HepG2 (cell line): ENCODE results near the gene CEP128. TPM values are rescaled to one million over a fixed set of nuclear protein-coding genes. Genes with fewer than 3 reads are reported as not detected.

Experiments
- ATAC-seq: fragments of 200-7000 bp; cut with Tn5 transposase; 3 replicates; pipeline ENCODE4 v1.9.1; 2020; ENCODE audit warnings: mild to moderate bottlenecking, moderate library complexity
- BruUV-seq: library from RNA; stranded (reverse); fragments of 400-500 nt; replicated peaks from 2 replicates; lab custom pipeline; 2021; lab: Mats Ljungman, UMichigan
- CTCF ChIA-PET: fragments of 300-600 bp; formaldehyde crosslinking; extraction: SDS; loops from one replicate; lab custom pipeline; 2021; ENCODE audit warnings: low total read pairs, inconsistent platforms, low intra/inter-chr PET ratio; lab: Yijun Ruan, JAX
- POLR2A ChIA-PET: fragments of 350-600 bp; sonication (Branson Sonifier 250); formaldehyde crosslinking; loops from one replicate; lab custom pipeline; 2020; ENCODE audit warnings: antibody characterized with exemption, inconsistent platforms; lab: Yijun Ruan, JAX
- DNase-seq: peaks from one replicate; pipeline ENCODE4 v3.0.0-alpha.2; 2015; ENCODE audit warnings: low spot score
- FAIRE-seq: peaks from 3 replicates; lab custom pipeline; 2011; peaks lifted over from hg19 to GRCh38; lab: Jason Lieb, UNC
- H2AFZ ChIP-seq: one replicate; pipeline ENCODE4 v1.6.1; 2011; ENCODE audit warnings: low read length, inconsistent platforms
- H3K27ac ChIP-seq: fragments of 300-600 bp; 3 replicates; pipeline ENCODE4 v1.8.0; 2011; ENCODE audit warnings: mixed run types, mild to moderate bottlenecking, mixed read lengths, low read length, inconsistent platforms; ENCODE audit not compliant: insufficient read depth; ENCODE audit errors: extremely low read length
- H3K27me3 ChIP-seq, 2 experiments: fragments of 200-600 bp in 1 of 2; 2 replicates in 1 of 2; 3 replicates in 1 of 2; pipeline versions ENCODE4 v1.6.0 to v1.8.0; 2011; ENCODE audit warnings: low read length in 2 of 2, mild to moderate bottlenecking in 2 of 2, moderate library complexity in 2 of 2, inconsistent platforms in 1 of 2; ENCODE audit not compliant: insufficient read depth in 2 of 2, control insufficient read depth in 1 of 2
- H3K36me3 ChIP-seq, 2 experiments: fragments of 200-600 bp in 1 of 2; replicated peaks in 1 of 2; 2 replicates in 1 of 2; 3 replicates in 1 of 2; pipeline versions ENCODE4 v1.5.1 to v1.8.0; 2011; ENCODE audit warnings: low read length in 2 of 2, inconsistent platforms in 1 of 2; ENCODE audit not compliant: insufficient read depth in 2 of 2, control insufficient read depth in 1 of 2
- H3K4me1 ChIP-seq: 2 replicates; pipeline ENCODE4 v1.5.1; 2012; ENCODE audit warnings: low read length, inconsistent platforms; ENCODE audit not compliant: insufficient read depth
- H3K4me2 ChIP-seq: 2 replicates; pipeline ENCODE4 v1.6.0; 2011; ENCODE audit warnings: low read depth, low read length, inconsistent platforms
- H3K4me3 ChIP-seq, 3 experiments: fragments of 200-600 bp in 1 of 3; sonication (generic), shearing (Covaris generic) in 1 of 3; replicated peaks in 1 of 3; 2 replicates each; pipeline ENCODE4 v1.5.1; 2011 to 2016; ENCODE audit warnings: low read length in 3 of 3, inconsistent platforms in 2 of 3, low read depth in 2 of 3, mild to moderate bottlenecking in 2 of 3, control low read depth in 1 of 3, mixed read lengths in 1 of 3; ENCODE audit not compliant: insufficient read depth in 1 of 3
- H3K79me2 ChIP-seq: one replicate; pipeline ENCODE4 v1.6.1; 2011; ENCODE audit warnings: low read length, inconsistent platforms; ENCODE audit not compliant: insufficient read depth
- H3K9ac ChIP-seq: 2 replicates; pipeline ENCODE4 v1.6.0; 2011; ENCODE audit warnings: mild to moderate bottlenecking, low read depth, low read length, inconsistent platforms; ENCODE audit not compliant: insufficient read depth
- H3K9me3 ChIP-seq: 2 replicates; pipeline ENCODE4 v1.5.1; 2012; ENCODE audit warnings: mild to moderate bottlenecking, low read length
- H4K20me1 ChIP-seq: 2 replicates; pipeline ENCODE4 v1.6.0; 2011; ENCODE audit warnings: inconsistent platforms, mild to moderate bottlenecking, low read length, moderate library complexity; ENCODE audit not compliant: insufficient read depth
- CEBPB ChIP-seq: IDR thresholded peaks from 2 replicates; pipeline ENCODE4 v1.6.1; 2011; ENCODE audit warnings: low read depth, low read length, improper control_type of control experiment, borderline replicate concordance
- CREB1 ChIP-seq, 2 experiments: fragments of 450-650 bp in 1 of 2; IDR thresholded peaks; 2 replicates each; pipeline ENCODE4 v1.6.1; 2016 to 2017; ENCODE audit warnings: control low read depth in 1 of 2, mild to moderate bottlenecking in 1 of 2, missing compliant biosample characterization in 1 of 2, missing genetic modification characterization in 1 of 2
- EP300 ChIP-seq, 3 experiments: sonication (generic) in 1 of 3; formaldehyde crosslinking in 1 of 3; IDR thresholded peaks; 2 replicates each; pipeline versions ENCODE4 v1.5.1 to v1.6.1; 2011 to 2020; ENCODE audit warnings: low read depth in 2 of 3, low read length in 2 of 3, borderline replicate concordance in 1 of 3, improper control_type of control experiment in 1 of 3, mild to moderate bottlenecking in 1 of 3, missing genetic modification reagents in 1 of 3, moderate library complexity in 1 of 3
- GATAD2A ChIP-seq: IDR thresholded peaks from 2 replicates; pipeline ENCODE4 v1.6.1; 2016
- HMGXB3 ChIP-seq: sonication (generic); formaldehyde crosslinking; IDR thresholded peaks from 2 replicates; pipeline ENCODE4 v1.4.0; 2020; ENCODE audit warnings: missing genetic modification reagents, borderline replicate concordance
- HNF4A ChIP-seq: sonication (generic); formaldehyde crosslinking; IDR thresholded peaks from 2 replicates; pipeline ENCODE4 v1.4.0; 2020; ENCODE audit warnings: missing genetic modification reagents
- POLR2A ChIP-seq, 2 experiments: IDR thresholded peaks; 2 replicates each; pipeline ENCODE4 v1.6.1; 2011; ENCODE audit warnings: low read depth in 2 of 2, low read length in 2 of 2, mild to moderate bottlenecking in 1 of 2, moderate library complexity in 1 of 2; ENCODE audit not compliant: insufficient read depth in 1 of 2
- ZC3H13 ChIP-seq: sonication (generic); formaldehyde crosslinking; IDR thresholded peaks from 2 replicates; pipeline ENCODE4 v1.8.1; 2023; ENCODE audit warnings: mild to moderate bottlenecking, missing genetic modification reagents, moderate library complexity
- ZNF33B ChIP-seq: sonication (generic); formaldehyde crosslinking; IDR thresholded peaks from 2 replicates; pipeline ENCODE4 v1.5.1; 2020; ENCODE audit warnings: mild to moderate bottlenecking, missing genetic modification reagents
- WGBS: methylation state at CpG from one replicate; pipeline ENCODE4 v1.1.6; 2017; ENCODE audit warnings: low lambda C conversion rate; 5-methylcytosine and 5-hydroxymethylcytosine counted together
- in situ Hi-C: cut with HindIII; loops from 2 replicates; pipeline ENCODE4 v1.10.0; 2017; ENCODE audit warnings: low pct_unique_long_range_greater_than_20kb; ENCODE audit not compliant: extremely low pct_ligation_motif_present
- intact Hi-C: fragments of 100-400 bp; cut with micrococcal nuclease; formaldehyde crosslinking; loops from one replicate; pipeline ENCODE4 v1.10.0; 2022; ENCODE audit not compliant: unreplicated experiment
- polyA plus RNA-seq, 8 experiments: library from polyadenylated mRNA; depleted of rRNA in 3 of 8; stranded (reverse) in 7 of 8; unstranded in 1 of 8; fragments of >200 nt; fragmentation: Illumina TruSeq in 4 of 8; extraction: Trizol in 4 of 8; gene quantifications; 2 replicates each; pipeline versions ENCODE4 v1.2.1 to v1.2.3, GENCODE V29; 2011 to 2016; ENCODE audit warnings: low read depth in 4 of 8, missing spikeins in 1 of 8, mixed read lengths in 1 of 8; ENCODE audit not compliant: insufficient read depth in 1 of 8
- total RNA-seq, 5 experiments: library from RNA; depleted of rRNA; stranded (reverse); fragments of >200 nt; fragmentation: Illumina TruSeq; extraction: Trizol; gene quantifications; 2 replicates each; pipeline ENCODE4 v1.2.3, GENCODE V29; 2016; ENCODE audit warnings: low read depth in 1 of 5

Gene CEP128
- total and polyA plus RNA-seq, 2 of the 13 experiments (the other 11 are each of a cell fraction or from before 2014, with no cell fraction given) = 1.3 to 7.5 TPM

- TF ChIP-seq ZC3H13 (CRISPR knock-in tag) (no peak), ZNF33B (no peak), HNF4A (CRISPR knock-in tag) (no peak)
Measured at GRCh38 chr14:80624581-80624980, 317.0 kb downstream of the CEP128 start (continued).

- H3K27me3 ChIP-seq = no peaks in the 10 kb centered on the region
- ChIA-PET CTCF (no interaction called here), POLR2A (no interaction called here)
- H3K4me2 ChIP-seq = no peak overlapping the region
- no peaks in the 10 kb centered on the region for H3K79me2 ChIP-seq
- H3K36me3 ChIP-seq = no peaks in the 10 kb centered on the region
- in situ Hi-C loops (no loop called here), intact Hi-C loops (no loop called here)
- FAIRE-seq = no peak
- ATAC-seq = no peak
- H3K9me3 ChIP-seq = no peaks in the 10 kb centered on the region
- TF ChIP-seq GATAD2A (CRISPR knock-in tag) (no peak), CREB1 (IDR thresholded peaks at IDR 0.05) (0 out of 2 replicates have a peak, but pooled peaks have one; percentile 3), CREB1 (CRISPR knock-in tag; IDR thresholded peaks at IDR 0.05) (no peak), EP300 (IDR thresholded peaks at IDR 0.05; ENCODE audit: low read depth in 2 of 2, low read length in 2 of 2) (peak in 1 of 2 experiments; percentile 41; a peak in 1 of 4 replicates), EP300 (CRISPR knock-in tag; IDR thresholded peaks at IDR 0.05; ENCODE audit: borderline replicate concordance) (no peak), POLR2A (IDR thresholded peaks at IDR 0.05; ENCODE audit: insufficient read depth in 1 of 2, low read depth in 2 of 2, low read length in 2 of 2) (no peak)
- no peaks in the 10 kb centered on the region for H3K4me1 ChIP-seq
- DNase-seq = peak; percentile 5
- WGBS = 33% methylated on average over 3 of the region's 3 CpGs
- H2AFZ ChIP-seq = no peak overlapping the region
- H3K27ac ChIP-seq = no peak overlapping the region
- no TSS peak for BruUV-seq
- H3K4me3 ChIP-seq = no peak overlapping the region
- H4K20me1 ChIP-seq = no peaks in the 10 kb centered on the region
- H3K9ac ChIP-seq = no peak overlapping the region
Measured at GRCh38 chr14:80621701-80622100, 319.8 kb downstream of the CEP128 start.

GRCh38 chr14:80620434-80620833 lies 321.1 kb downstream of the CEP128 start:
- Histone ChIP-seq H3K9me3 (no peaks in the 10 kb centered on the region), H3K27me3 (no peaks in the 10 kb centered on the region), H3K27ac (no peak overlapping the region), H3K9ac (no peak overlapping the region)
- intact Hi-C loops = no loop called here
- POLR2A ChIA-PET = no interaction called here
- TF ChIP-seq HMGXB3 (CRISPR knock-in tag) (no peak), CEBPB (peak; percentile 24; the same call in 1 of the 2 replicates)
- TF ChIP-seq, all 625 proteins: peak for 1
- no peaks in the 10 kb centered on the region for H3K4me1 ChIP-seq
- H3K4me3 ChIP-seq = no peak overlapping the region
- FAIRE-seq (no peak), ATAC-seq (no peak), DNase-seq (no peak)
- H4K20me1 ChIP-seq = no peaks in the 10 kb centered on the region
- no peak overlapping the region for H3K4me2 ChIP-seq
- 95% methylated on average over 1 of the region's 1 CpG for WGBS
- no peaks in the 10 kb centered on the region for H3K79me2 ChIP-seq
- no TSS peak for BruUV-seq
- CTCF ChIA-PET = no interaction called here
- in situ Hi-C loops = no loop called here
- H3K36me3 ChIP-seq = no peaks in the 10 kb centered on the region
- no peak overlapping the region for H2AFZ ChIP-seq
